B cell (primary cell): Measurements from ENCODE around the gene KIRREL3. TPM values are rescaled to one million over a fixed set of nuclear protein-coding genes. Genes with fewer than 3 reads are reported as not detected.

Experiments used
- ATAC-seq: fragments of 200-7000 bp; cut with Tn5 transposase; one replicate; pipeline ENCODE4 v1.10.0; 2021; ENCODE audit warnings: low read depth, mild to moderate bottlenecking, moderate number of reproducible peaks, moderate library complexity
- CTCF ChIA-PET: fragments of 350-600 bp; sonication (Branson Sonifier 250); formaldehyde crosslinking; loops from one replicate; lab custom pipeline; 2021; ENCODE audit warnings: antibody characterized with exemption, inconsistent platforms; lab: Charles Lee
- POLR2A ChIA-PET: fragments of 350-600 bp; sonication (Branson Sonifier 250); formaldehyde crosslinking; loops from one replicate; lab custom pipeline; 2021; ENCODE audit warnings: antibody characterized with exemption; lab: Charles Lee
- DNase-seq: peaks from one replicate; pipeline ENCODE4 v3.0.0; 2013
- H2AFZ ChIP-seq: 2 replicates; pipeline ENCODE4 v1.6.1; 2012; ENCODE audit warnings: mild to moderate bottlenecking, low read depth, low read length; ENCODE audit not compliant: insufficient read depth, poor library complexity, severe bottlenecking
- H3K27ac ChIP-seq, 2 donors: 1 replicate in 1 of 2; 2 replicates in 1 of 2; pipeline ENCODE4 v1.5.1; 2012 to 2013; ENCODE audit warnings: low read length in 2 of 2, mild to moderate bottlenecking in 2 of 2, moderate library complexity in 1 of 2
- H3K27me3 ChIP-seq, 4 experiments: fragments of 200-600 bp in 1 of 4; sonication (generic) in 1 of 4; replicated peaks in 1 of 4; 1 replicate in 2 of 4; 2 replicates in 2 of 4; pipeline versions ENCODE4 v1.6.1 to v1.7.0; 2013 to 2016; ENCODE audit warnings: low read length in 3 of 4, mild to moderate bottlenecking in 2 of 4, mixed read lengths in 1 of 4, moderate library complexity in 1 of 4; ENCODE audit not compliant: insufficient read depth in 4 of 4, control insufficient read depth in 3 of 4; ENCODE audit errors: control extremely low read depth in 1 of 4
- H3K36me3 ChIP-seq, 2 experiments: replicated peaks in 1 of 2; 1 replicate in 1 of 2; 2 replicates in 1 of 2; pipeline versions ENCODE4 v1.6.1 to v1.7.1; 2013; ENCODE audit warnings: low read length in 1 of 2; ENCODE audit not compliant: insufficient read depth in 2 of 2, control insufficient read depth in 1 of 2; ENCODE audit errors: control extremely low read depth in 1 of 2, extremely low read depth in 1 of 2
- H3K4me1 ChIP-seq, 2 donors: fragments of 200-600 bp in 1 of 2; sonication (generic) in 1 of 2; 1 replicate in 1 of 2; 2 replicates in 1 of 2; pipeline versions ENCODE4 v1.5.1 to v1.6.1; 2013 to 2017; ENCODE audit warnings: low read length in 2 of 2; ENCODE audit not compliant: control insufficient read depth in 2 of 2, insufficient read depth in 2 of 2
- H3K4me2 ChIP-seq: replicated peaks from 2 replicates; pipeline ENCODE3; 2012; ENCODE audit warnings: mild to moderate bottlenecking, low read depth, low read length; ENCODE audit not compliant: poor library complexity, severe bottlenecking
- H3K4me3 ChIP-seq, 5 experiments: fragments of 200-600 bp in 1 of 5; sonication (generic) in 1 of 5; 1 replicate in 3 of 5; 2 replicates in 2 of 5; pipeline versions ENCODE4 v1.5.1 to v1.7.0; 2011 to 2016; ENCODE audit warnings: low read length in 4 of 5, mild to moderate bottlenecking in 4 of 5, low read depth in 2 of 5, control low read depth in 1 of 5, moderate library complexity in 1 of 5; ENCODE audit not compliant: insufficient read depth in 1 of 5; ENCODE audit errors: control extremely low read depth in 1 of 5, extremely low read depth in 1 of 5
- H3K79me2 ChIP-seq: fragments of 200-600 bp; sonication (generic); one replicate; pipeline ENCODE4 v1.6.0; 2016; ENCODE audit warnings: low read length; ENCODE audit not compliant: control insufficient read depth, insufficient read depth
- H3K9ac ChIP-seq: fragments of 200-600 bp; sonication (generic); 2 replicates; pipeline ENCODE4 v1.6.1; 2017; ENCODE audit warnings: mild to moderate bottlenecking, low read length, moderate library complexity
- H3K9me3 ChIP-seq, 3 donors: one replicate each; pipeline versions ENCODE4 v1.6.1 to v1.7.1; 2013; ENCODE audit warnings: low read length in 2 of 3; ENCODE audit not compliant: control insufficient read depth in 2 of 3, insufficient read depth in 1 of 3; ENCODE audit errors: control extremely low read depth in 1 of 3
- H4K20me1 ChIP-seq: 2 replicates; pipeline ENCODE4 v1.6.0; 2012; ENCODE audit warnings: mild to moderate bottlenecking, low read length; ENCODE audit not compliant: insufficient read depth, control insufficient read depth, poor library complexity, severe bottlenecking
- H3K27ac Mint-ChIP-seq: one replicate; pipeline ENCODE4 v1.8.0; 2021; ENCODE audit warnings: mixed read lengths
- H3K27me3 Mint-ChIP-seq: one replicate; pipeline ENCODE4 v1.8.0; 2021; ENCODE audit warnings: mixed read lengths
- H3K4me1 Mint-ChIP-seq: one replicate; pipeline ENCODE4 v1.8.0; 2021; ENCODE audit warnings: mixed read lengths
- H3K4me3 Mint-ChIP-seq: one replicate; pipeline ENCODE4 v1.8.0; 2021; ENCODE audit warnings: mixed read lengths
- H3K9me3 Mint-ChIP-seq: one replicate; pipeline ENCODE4 v1.8.0; 2022; ENCODE audit warnings: mixed read lengths; ENCODE audit not compliant: insufficient read depth
- EZH2 ChIP-seq: IDR thresholded peaks from 2 replicates; pipeline ENCODE4 v1.6.1; 2012; ENCODE audit warnings: borderline replicate concordance, low read depth, mild to moderate bottlenecking, moderate library complexity, low read length; ENCODE audit not compliant: insufficient read depth, poor library complexity, severe bottlenecking
- WGBS: methylation state at CpG from one replicate; pipeline ENCODE4 v1.1.5; 2013; ENCODE audit warnings: missing lambda C conversion rate; ENCODE audit not compliant: insufficient coverage; 5-methylcytosine and 5-hydroxymethylcytosine counted together
- intact Hi-C: fragments of 100-400 bp; cut with micrococcal nuclease; formaldehyde crosslinking; loops from one replicate; pipeline ENCODE4 v1.10.0; 2022
- polyA plus RNA-seq: library from polyadenylated mRNA; depleted of rRNA; stranded (reverse); fragments of >200 nt; gene quantifications from 2 replicates; pipeline ENCODE4 v1.2.3, GENCODE V29; 2012
- total RNA-seq, 2 donors: library from RNA; stranded (reverse); fragments of 120-200 nt in 1 of 2; gene quantifications; 1 replicate in 1 of 2; 2 replicates in 1 of 2; pipeline versions ENCODE4 v1.2.3 to v1.2.4, GENCODE V29; 2013 to 2022
- TF ChIP-seq, protein P1 (sequence below): fragments of 200-600 bp; IDR thresholded peaks from one replicate; pipeline ENCODE4 v1.8.0; 2022; ENCODE audit warnings: antibody characterized with exemption, mild to moderate bottlenecking

The KIRREL3 gene
- total and polyA plus RNA-seq, 2 donors (not counting 1 experiment from before 2014, with no cell fraction given): not detected

DNA sequence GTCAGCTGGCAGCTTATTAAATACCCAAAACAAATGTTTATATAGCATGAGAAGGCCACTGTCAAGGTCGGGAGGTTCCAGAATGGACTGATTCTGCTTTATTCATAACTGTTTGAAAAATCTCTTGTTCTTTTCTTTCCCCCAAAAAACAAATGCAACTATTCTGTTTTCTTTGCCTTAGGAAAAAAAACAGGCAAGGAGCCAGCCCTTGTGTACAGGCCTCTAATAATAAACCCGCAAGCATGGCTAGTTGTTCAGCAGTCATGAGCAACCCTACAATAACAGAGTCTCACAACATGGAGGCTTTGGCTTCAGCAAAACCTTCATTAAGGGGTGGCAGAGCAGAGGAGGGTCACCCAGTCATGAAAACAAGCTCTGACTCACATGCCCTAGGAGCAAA lies 191.7 kb downstream of the KIRREL3 start:
- TF ChIP-seq EZH2: no peak
- TF ChIP-seq, protein P1, sequence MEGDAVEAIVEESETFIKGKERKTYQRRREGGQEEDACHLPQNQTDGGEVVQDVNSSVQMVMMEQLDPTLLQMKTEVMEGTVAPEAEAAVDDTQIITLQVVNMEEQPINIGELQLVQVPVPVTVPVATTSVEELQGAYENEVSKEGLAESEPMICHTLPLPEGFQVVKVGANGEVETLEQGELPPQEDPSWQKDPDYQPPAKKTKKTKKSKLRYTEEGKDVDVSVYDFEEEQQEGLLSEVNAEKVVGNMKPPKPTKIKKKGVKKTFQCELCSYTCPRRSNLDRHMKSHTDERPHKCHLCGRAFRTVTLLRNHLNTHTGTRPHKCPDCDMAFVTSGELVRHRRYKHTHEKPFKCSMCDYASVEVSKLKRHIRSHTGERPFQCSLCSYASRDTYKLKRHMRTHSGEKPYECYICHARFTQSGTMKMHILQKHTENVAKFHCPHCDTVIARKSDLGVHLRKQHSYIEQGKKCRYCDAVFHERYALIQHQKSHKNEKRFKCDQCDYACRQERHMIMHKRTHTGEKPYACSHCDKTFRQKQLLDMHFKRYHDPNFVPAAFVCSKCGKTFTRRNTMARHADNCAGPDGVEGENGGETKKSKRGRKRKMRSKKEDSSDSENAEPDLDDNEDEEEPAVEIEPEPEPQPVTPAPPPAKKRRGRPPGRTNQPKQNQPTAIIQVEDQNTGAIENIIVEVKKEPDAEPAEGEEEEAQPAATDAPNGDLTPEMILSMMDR: no peak
- Mint-ChIP-seq H3K27me3 (no peaks in the 10 kb centered on the region), H3K4me1 (no peaks in the 10 kb centered on the region), H3K27ac (no peak overlapping the region), H3K4me3 (no peak overlapping the region), H3K9me3 (peaks cover 2% of the 10 kb centered on the region)
- intact Hi-C loops: no loop called here
- Histone ChIP-seq H3K27me3 (no peaks in the 10 kb centered on the region), H2AFZ (no peak overlapping the region), H3K4me1 (no peaks in the 10 kb centered on the region), H3K4me2 (no peak overlapping the region), H4K20me1 (no peaks in the 10 kb centered on the region), H3K27ac (no peak overlapping the region), H3K9ac (no peak overlapping the region), H3K79me2 (no peaks in the 10 kb centered on the region), H3K9me3 (no peaks in the 10 kb centered on the region), H3K4me3 (no peak overlapping the region), H3K36me3 (no peaks in the 10 kb centered on the region)
- ATAC-seq (no peak), DNase-seq (no peak)
- CTCF ChIA-PET: no interaction called here
- 60% methylated on average over 1 of the region's 2 CpGs for WGBS
- POLR2A ChIA-PET: no interaction called here

DNA sequence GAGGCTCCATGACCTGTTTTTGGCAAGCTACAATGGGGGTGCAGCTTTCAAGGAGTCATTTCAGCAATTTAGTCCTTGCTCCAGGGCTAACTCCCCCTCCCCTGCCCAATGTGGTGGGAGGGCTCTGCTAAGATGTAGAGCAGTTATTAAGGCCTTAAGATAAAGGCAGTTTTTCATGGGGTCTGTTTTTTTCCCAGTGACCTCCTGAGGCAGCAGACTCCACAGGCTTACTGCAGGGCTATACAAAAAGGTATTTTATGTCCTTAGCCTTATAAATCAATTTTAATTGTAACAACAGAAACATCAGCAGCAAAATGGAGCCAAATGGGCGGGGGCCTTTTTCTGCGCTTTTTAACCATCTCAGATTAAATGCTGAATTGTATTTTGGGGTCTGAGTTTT lies 192.3 kb downstream of the KIRREL3 start:
- Histone ChIP-seq H3K27ac (no peak overlapping the region), H3K27me3 (no peaks in the 10 kb centered on the region), H3K4me3 (no peak overlapping the region), H3K4me2 (no peak overlapping the region), H3K36me3 (no peaks in the 10 kb centered on the region), H3K79me2 (no peaks in the 10 kb centered on the region), H3K9ac (no peak overlapping the region), H3K4me1 (no peaks in the 10 kb centered on the region), H3K9me3 (no peaks in the 10 kb centered on the region), H2AFZ (no peak overlapping the region), H4K20me1 (no peaks in the 10 kb centered on the region)
- TF ChIP-seq, protein P1: no peak
- no peak for TF ChIP-seq EZH2
- ChIA-PET CTCF (no interaction called here), POLR2A (no interaction called here)
- H3K27ac Mint-ChIP-seq: no peak overlapping the region
- no peak for ATAC-seq
- no peaks in the 10 kb centered on the region for H3K4me1 Mint-ChIP-seq
- no peaks in the 10 kb centered on the region for H3K27me3 Mint-ChIP-seq
- WGBS: no CpG with 5 or more reads among the region's 2 CpGs
- H3K4me3 Mint-ChIP-seq: no peak overlapping the region
- intact Hi-C loops: no loop called here
- DNase-seq: no peak
- no peaks in the 10 kb centered on the region for H3K9me3 Mint-ChIP-seq
